Pancreas (tissue), 10 donors: ENCODE measurements around the gene KAZN. TPM values are rescaled to one million over a fixed set of nuclear protein-coding genes. Genes with fewer than 3 reads are reported as not detected.

Experiments used
- ATAC-seq, 4 donors: fragments of 200-7000 bp; cut with Tn5 transposase; one replicate each; pipeline versions ENCODE4 v1.8.0 to v1.9.1; 2020; ENCODE audit warnings: mild to moderate bottlenecking in 4 of 4, moderate library complexity in 4 of 4
- DNase-seq, 6 donors: peaks; one replicate each; pipeline ENCODE4 v3.0.0-alpha.2; 2020
- FAIRE-seq: peaks from 2 replicates; lab custom pipeline; 2012; peaks lifted over from hg19 to GRCh38; lab: Jason Lieb, UNC
- H3K27ac ChIP-seq, 4 donors: fragments of 200-600 bp; sonication (generic); 1 replicate in 3 of 4; 2 replicates in 1 of 4; pipeline versions ENCODE4 v1.5.0 to v1.8.0; 2020
- H3K27me3 ChIP-seq, 4 donors: fragments of 200-600 bp; one replicate each; pipeline ENCODE4 v1.8.0; 2021
- H3K36me3 ChIP-seq, 3 donors: fragments of 200-600 bp; sonication (generic) in 1 of 3; one replicate each; pipeline versions ENCODE4 v1.5.0 to v1.8.0; 2020 to 2021
- H3K4me1 ChIP-seq, 3 donors: fragments of 200-600 bp; one replicate each; pipeline ENCODE4 v1.8.0; 2021
- H3K4me3 ChIP-seq, 4 donors: fragments of 200-600 bp; sonication (generic) in 2 of 4; one replicate each; pipeline versions ENCODE4 v1.5.0 to v1.8.0; 2020 to 2021
- H3K9me3 ChIP-seq, 4 donors: fragments of 200-600 bp; one replicate each; pipeline ENCODE4 v1.8.0; 2021
- WGBS, 2 donors: extraction: QIAGEN DNeasy Blood & Tissue Kit; methylation state at CpG; one replicate each; pipeline ENCODE4 v1.1.7; 2013; 5-methylcytosine and 5-hydroxymethylcytosine counted together
- intact Hi-C, 3 donors: fragments of 100-400 bp; cut with DNase I; formaldehyde crosslinking; loops; one replicate each; pipeline versions ENCODE4 v1.11.1 to v1.14.2; 2022
- polyA plus RNA-seq, 2 donors: library from polyadenylated mRNA; stranded (reverse); fragments of 200-250 nt; gene quantifications; one replicate each; pipeline ENCODE4 v1.2.3, GENCODE V29; 2013
- total RNA-seq, 6 donors: library from RNA; stranded (reverse); fragmentation: NEBNext Ultra II Directional in 4 of 6; extraction: Animal tissue kit (Norgen Biotek cat#: 25700) in 4 of 6; gene quantifications; one replicate each; pipeline versions ENCODE4 v1.2.1 to v1.2.4, GENCODE V29; 2021 to 2023
- TF ChIP-seq, protein P1 (sequence below), 4 donors: fragments of 200-600 bp; sonication (generic) in 3 of 4; IDR thresholded peaks; one replicate each; pipeline versions ENCODE4 v1.5.0 to v1.8.0; 2021; ENCODE audit warnings: antibody characterized with exemption in 4 of 4
- donor health status: healthy with polysubstance abuse.
- donor health status: DM: no; HTN: no; CAD: no; lungs with moderate emphysema.
- donor health status: DM: no; HTN: no; CAD: no.
- donor health status: control.
- donor health status: control.
- donor health status: Bipolar disorder and iron deficiency.
- donor health status: DM: yes; HTN: yes; CAD: no.
- donor health status: DM: no; HTN: no; CAD: no.
- donor health status: DM: no; HTN: no; CAD: no.
- donor health status: DM: yes; HTN: yes; CAD: no.

KAZN gene
- total and polyA plus RNA-seq, 8 donors, result 2.4 to 6.0 (median 4.1) TPM

DNA sequence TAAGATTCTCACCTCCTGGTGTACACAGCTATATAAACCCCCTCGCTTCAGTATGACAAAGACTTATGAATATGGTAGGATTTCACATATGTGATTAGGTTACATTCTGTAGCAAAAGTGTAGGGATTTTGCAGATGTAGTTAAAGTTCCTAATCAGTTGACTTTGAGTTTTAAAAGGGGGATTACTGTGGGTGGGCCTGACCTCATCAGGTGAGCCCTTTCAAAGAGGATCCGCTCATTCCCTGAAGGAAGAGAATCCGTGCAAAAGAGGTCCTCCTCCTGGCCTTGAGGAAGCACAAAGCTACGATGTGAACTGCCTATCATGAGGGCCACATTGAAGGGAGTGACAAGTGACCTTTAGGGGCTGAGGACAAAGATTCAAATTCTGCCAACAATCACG, 30.6 kb upstream of the KAZN start:
- ATAC-seq (no peak), DNase-seq (no peak), FAIRE-seq (no peak)
- Histone ChIP-seq H3K4me3 (no peak overlapping the region), H3K27ac (no peak overlapping the region), H3K36me3 (no peaks in the 10 kb centered on the region), H3K9me3 (no peaks in the 10 kb centered on the region), H3K4me1 (no peaks in the 10 kb centered on the region), H3K27me3 (no peaks in the 10 kb centered on the region)
- WGBS, 2 donors, result 75 to 82% methylated on average over 5 of the region's 5 CpGs
- TF ChIP-seq, protein P1, sequence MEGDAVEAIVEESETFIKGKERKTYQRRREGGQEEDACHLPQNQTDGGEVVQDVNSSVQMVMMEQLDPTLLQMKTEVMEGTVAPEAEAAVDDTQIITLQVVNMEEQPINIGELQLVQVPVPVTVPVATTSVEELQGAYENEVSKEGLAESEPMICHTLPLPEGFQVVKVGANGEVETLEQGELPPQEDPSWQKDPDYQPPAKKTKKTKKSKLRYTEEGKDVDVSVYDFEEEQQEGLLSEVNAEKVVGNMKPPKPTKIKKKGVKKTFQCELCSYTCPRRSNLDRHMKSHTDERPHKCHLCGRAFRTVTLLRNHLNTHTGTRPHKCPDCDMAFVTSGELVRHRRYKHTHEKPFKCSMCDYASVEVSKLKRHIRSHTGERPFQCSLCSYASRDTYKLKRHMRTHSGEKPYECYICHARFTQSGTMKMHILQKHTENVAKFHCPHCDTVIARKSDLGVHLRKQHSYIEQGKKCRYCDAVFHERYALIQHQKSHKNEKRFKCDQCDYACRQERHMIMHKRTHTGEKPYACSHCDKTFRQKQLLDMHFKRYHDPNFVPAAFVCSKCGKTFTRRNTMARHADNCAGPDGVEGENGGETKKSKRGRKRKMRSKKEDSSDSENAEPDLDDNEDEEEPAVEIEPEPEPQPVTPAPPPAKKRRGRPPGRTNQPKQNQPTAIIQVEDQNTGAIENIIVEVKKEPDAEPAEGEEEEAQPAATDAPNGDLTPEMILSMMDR (IDR thresholded peaks at IDR 0.05), result no peak
- intact Hi-C loops, result no loop called here

DNA sequence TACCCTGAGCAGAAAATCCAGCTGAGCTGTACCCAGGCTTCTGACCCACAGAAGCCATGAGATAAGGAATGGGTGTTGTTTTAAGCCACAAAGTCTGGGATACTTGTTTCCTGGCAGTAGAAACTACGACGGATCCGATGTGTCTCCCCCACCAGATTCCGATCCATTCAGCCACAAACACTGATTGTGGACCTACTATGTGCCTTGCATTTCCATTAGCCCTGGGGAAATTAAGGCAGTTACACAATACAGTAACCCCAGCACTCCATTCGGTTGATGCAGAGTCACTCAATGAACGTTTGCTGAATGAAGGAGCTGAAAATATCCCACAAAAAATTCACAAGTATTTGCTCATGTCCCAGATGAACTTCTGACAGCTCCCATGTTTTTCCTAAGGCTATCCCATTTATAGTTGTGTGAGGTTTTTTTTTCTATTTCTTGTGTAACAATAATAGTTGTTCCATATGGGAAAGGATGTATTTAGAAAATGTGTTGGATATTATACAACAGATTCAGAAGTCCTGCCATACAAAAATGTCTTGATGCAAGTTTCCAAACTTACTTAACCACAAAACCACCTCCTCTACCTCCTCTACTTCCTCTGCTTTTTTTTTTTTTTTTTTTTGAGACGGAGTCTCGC, 29.6 kb upstream of the KAZN start:
- FAIRE-seq, result no peak
- Histone ChIP-seq H3K27ac (no peak overlapping the region), H3K4me1 (no peaks in the 10 kb centered on the region), H3K27me3 (no peaks in the 10 kb centered on the region), H3K4me3 (no peak overlapping the region), H3K36me3 (no peaks in the 10 kb centered on the region), H3K9me3 (no peaks in the 10 kb centered on the region)
- WGBS, 2 donors, result 73 to 87% methylated on average over 6 to 8 of the region's 8 CpGs
- TF ChIP-seq, protein P1 (IDR thresholded peaks at IDR 0.05), result no peak
- no peak for ATAC-seq
- no peak for DNase-seq
- intact Hi-C loops, result no loop called here

DNA sequence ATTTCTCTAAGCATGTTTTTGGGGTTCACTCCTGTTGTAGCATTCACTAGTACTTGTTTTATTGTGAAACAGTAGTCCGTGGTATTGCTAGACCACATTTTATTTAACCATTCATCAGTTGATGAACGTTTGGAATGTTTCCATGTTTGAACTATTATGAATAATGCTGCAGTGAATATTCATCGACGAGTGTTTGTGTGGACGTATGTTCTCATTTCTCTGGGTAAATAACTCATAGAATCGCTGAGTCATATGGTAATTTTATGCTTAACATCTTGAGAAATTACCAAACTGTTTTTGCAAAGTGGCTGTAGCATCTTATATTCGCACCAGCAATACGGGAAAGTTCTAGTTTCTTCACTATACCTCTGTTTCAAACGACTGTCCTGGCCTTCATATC, 28.0 kb upstream of the KAZN start:
- no peak for ATAC-seq
- WGBS, 2 donors, result 39 to 51% methylated on average over 9 of the region's 9 CpGs
- no peak for FAIRE-seq

DNA sequence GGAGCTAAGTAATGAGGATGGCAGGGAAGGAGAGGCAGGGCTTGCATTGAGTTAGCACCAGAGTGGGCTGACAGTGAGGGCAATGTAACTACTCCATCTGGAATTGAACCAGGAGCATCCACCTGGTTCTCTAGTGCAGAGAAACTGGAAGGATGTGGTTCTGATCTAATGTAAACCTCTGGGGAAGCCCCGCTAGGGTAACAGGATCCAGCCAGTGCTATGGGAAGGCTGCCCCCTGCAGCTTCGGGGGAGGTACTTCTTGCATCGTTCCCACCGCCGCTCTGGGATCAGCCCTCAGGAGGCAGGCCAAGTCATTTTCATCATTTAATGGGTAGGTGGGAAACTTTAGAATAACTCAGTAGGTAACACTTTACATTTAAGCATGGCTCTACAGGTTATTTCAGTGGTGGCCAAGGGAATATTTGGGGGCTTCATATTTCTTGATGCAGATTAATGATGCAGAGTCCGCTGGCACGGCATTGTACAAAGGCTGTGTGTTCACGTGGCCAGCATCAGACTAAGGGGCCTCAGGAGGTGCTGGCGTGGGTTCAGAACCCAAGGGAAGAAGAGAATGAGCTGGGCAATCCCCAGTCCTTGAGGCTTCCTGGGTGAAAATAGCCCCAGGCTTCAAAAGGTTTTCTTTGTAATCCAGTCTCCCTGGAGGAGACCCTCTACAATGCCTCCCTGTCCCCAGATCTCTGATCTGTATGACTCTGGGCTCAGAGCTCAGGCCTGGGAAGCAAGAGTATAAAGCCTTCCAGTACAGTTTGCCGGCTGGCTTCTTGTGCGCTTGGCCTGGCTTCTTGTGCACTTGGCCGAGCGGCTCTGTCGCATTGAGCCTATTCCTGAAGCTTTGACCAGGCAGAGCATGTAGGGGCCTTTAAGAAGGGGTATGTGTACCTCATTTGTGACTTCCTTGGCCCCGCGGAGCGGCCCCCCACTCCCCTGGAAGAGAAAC, 26.4 kb upstream of the KAZN start:
- WGBS, 2 donors, result 76 to 89% methylated on average over 17 of the region's 17 CpGs
- H3K9me3 ChIP-seq, result no peaks in the 10 kb centered on the region
- H3K4me1 ChIP-seq, result no peaks in the 10 kb centered on the region
- TF ChIP-seq, protein P1 (IDR thresholded peaks at IDR 0.05), result no peak
- no peak overlapping the region for H3K27ac ChIP-seq
- no peak overlapping the region for H3K4me3 ChIP-seq
- intact Hi-C loops, result no loop called here
- no peaks in the 10 kb centered on the region for H3K36me3 ChIP-seq
- ATAC-seq (no peak), FAIRE-seq (no peak), DNase-seq (no peak)
- no peaks in the 10 kb centered on the region for H3K27me3 ChIP-seq

More for the DNA sequence above, 28.0 kb upstream of the KAZN start:
- no peak overlapping the region for H3K27ac ChIP-seq
- H3K27me3 ChIP-seq, result no peaks in the 10 kb centered on the region
- H3K4me1 ChIP-seq, result no peaks in the 10 kb centered on the region
- no peaks in the 10 kb centered on the region for H3K9me3 ChIP-seq
- no peaks in the 10 kb centered on the region for H3K36me3 ChIP-seq
- no peak overlapping the region for H3K4me3 ChIP-seq
- no peak for DNase-seq
- intact Hi-C loops, result no loop called here
- TF ChIP-seq, protein P1 (IDR thresholded peaks at IDR 0.05), result no peak
